ENCODE results near the gene FBXW8. TPM values are rescaled to one million over a fixed set of nuclear protein-coding genes. Genes with fewer than 3 reads are reported as not detected.

FBXW8 gene
- total and polyA plus RNA-seq, 2 donors from 2014 or later = 3.3 to 20.3 TPM

GRCh38 chr12:117026343-117026742 is 115.6 kb downstream of the FBXW8 start:
- DNase-seq = peak in 1 of 5 donors; percentile 75
- H3K27me3 ChIP-seq (ENCODE audit: control insufficient read depth, insufficient read depth, low read length) = no peaks in the 10 kb centered on the region
- no peak overlapping the region for H3K27ac ChIP-seq (ENCODE audit: low read depth in 2 of 2, low read length in 2 of 2)
- no peak overlapping the region for H3K4me3 ChIP-seq (ENCODE audit: low read length in 3 of 3)
- H3K4me1 ChIP-seq (ENCODE audit: control insufficient read depth in 2 of 3, insufficient read depth in 2 of 3, low read depth in 1 of 3, low read length in 3 of 3) = peaks cover 0 to 5% (median 0%) of the 10 kb centered on the region in 3 donors
- TF ChIP-seq, protein P1, sequence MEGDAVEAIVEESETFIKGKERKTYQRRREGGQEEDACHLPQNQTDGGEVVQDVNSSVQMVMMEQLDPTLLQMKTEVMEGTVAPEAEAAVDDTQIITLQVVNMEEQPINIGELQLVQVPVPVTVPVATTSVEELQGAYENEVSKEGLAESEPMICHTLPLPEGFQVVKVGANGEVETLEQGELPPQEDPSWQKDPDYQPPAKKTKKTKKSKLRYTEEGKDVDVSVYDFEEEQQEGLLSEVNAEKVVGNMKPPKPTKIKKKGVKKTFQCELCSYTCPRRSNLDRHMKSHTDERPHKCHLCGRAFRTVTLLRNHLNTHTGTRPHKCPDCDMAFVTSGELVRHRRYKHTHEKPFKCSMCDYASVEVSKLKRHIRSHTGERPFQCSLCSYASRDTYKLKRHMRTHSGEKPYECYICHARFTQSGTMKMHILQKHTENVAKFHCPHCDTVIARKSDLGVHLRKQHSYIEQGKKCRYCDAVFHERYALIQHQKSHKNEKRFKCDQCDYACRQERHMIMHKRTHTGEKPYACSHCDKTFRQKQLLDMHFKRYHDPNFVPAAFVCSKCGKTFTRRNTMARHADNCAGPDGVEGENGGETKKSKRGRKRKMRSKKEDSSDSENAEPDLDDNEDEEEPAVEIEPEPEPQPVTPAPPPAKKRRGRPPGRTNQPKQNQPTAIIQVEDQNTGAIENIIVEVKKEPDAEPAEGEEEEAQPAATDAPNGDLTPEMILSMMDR (IDR thresholded peaks at IDR 0.05; ENCODE audit: borderline replicate concordance, extremely low read depth, insufficient read depth) = no peak
- H3K9ac ChIP-seq (ENCODE audit: low read length in 3 of 3) = no peak overlapping the region
- FAIRE-seq = no peak
- peaks cover 0 to 25% (median 11%) of the 10 kb centered on the region in 3 donors for H3K36me3 ChIP-seq (ENCODE audit: control insufficient read depth in 2 of 3, insufficient read depth in 3 of 3, low read length in 3 of 3)
- H3K9me3 ChIP-seq (ENCODE audit: control insufficient read depth in 2 of 3, insufficient read depth in 1 of 3, low read length in 3 of 3) = no peaks in the 10 kb centered on the region
- intact Hi-C loops (cut with DNase I) = loop anchor here (10.0 kb wide), 2 partner anchors 98 to 128 kb away; no protein-coding TSS in a partner anchor

- Histone ChIP-seq H3K27ac (ENCODE audit: low read depth in 2 of 2, low read length in 2 of 2) (no peak overlapping the region), H3K9ac (ENCODE audit: low read length in 3 of 3) (no peak overlapping the region), H3K4me3 (ENCODE audit: low read length in 3 of 3) (no peak overlapping the region), H3K9me3 (ENCODE audit: control insufficient read depth in 2 of 3, insufficient read depth in 1 of 3, low read length in 3 of 3) (no peaks in the 10 kb centered on the region), H3K36me3 (ENCODE audit: control insufficient read depth in 2 of 3, insufficient read depth in 3 of 3, low read length in 3 of 3) (peaks cover 0 to 25% (median 11%) of the 10 kb centered on the region in 3 donors), H3K27me3 (ENCODE audit: control insufficient read depth, insufficient read depth, low read length) (no peaks in the 10 kb centered on the region), H3K4me1 (ENCODE audit: control insufficient read depth in 2 of 3, insufficient read depth in 2 of 3, low read depth in 1 of 3, low read length in 3 of 3) (peaks cover 0 to 5% (median 0%) of the 10 kb centered on the region in 3 donors)
- peak in 1 of 5 donors; percentile 78 for DNase-seq
- intact Hi-C loops (cut with DNase I) = loop anchor here (10.0 kb wide), 2 partner anchors 98 to 128 kb away; no protein-coding TSS in a partner anchor
- FAIRE-seq = no peak
- TF ChIP-seq, protein P1 (IDR thresholded peaks at IDR 0.05; ENCODE audit: borderline replicate concordance, extremely low read depth, insufficient read depth) = no peak
Measured at GRCh38 chr12:117026921-117027250, 116.1 kb downstream of the FBXW8 start.

DNA sequence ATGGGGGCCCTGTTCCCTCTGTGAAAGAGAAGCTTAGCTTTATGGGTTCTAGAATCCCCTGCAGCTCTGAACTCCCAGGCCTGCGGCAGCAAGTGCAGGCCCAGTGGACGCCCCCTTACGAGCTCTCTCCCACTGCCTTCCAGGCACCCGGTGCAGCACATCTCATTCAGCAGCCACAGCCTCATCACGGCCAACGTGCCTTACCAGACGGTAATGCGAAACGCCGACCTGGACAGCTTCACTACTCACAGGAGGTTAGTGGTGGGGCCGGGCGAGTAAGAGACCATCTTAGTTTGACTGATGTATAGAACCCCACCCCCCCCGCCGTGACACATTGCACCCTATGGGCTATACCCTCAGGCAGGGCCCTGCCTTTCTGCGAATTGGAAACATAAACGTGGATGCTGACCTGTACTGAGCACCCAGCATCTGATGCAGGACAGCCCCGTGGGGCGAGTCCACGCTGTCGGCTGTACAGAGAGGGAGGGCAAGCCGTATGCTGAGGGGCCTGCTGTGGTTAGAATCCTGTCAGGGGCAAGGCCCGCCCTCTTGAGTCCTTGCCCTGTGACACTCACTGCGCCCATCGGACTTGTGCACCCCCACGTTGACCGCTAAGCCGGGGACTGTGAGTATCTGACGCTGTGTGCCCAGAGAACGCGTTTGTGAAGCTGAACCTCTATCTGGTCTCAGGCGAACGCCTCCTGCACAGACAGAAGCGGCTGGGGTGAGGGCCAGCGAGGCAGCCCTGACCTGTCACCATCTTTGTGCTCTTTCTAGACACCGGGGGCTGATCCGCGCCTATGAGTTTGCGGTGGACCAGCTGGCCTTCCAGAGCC is 116.7 kb downstream of the FBXW8 start:
- Histone ChIP-seq H3K4me3 (ENCODE audit: low read length in 3 of 3) (no peak overlapping the region), H3K9me3 (ENCODE audit: control insufficient read depth in 2 of 3, insufficient read depth in 1 of 3, low read length in 3 of 3) (no peaks in the 10 kb centered on the region), H3K27ac (ENCODE audit: low read depth in 2 of 2, low read length in 2 of 2) (no peak overlapping the region), H3K27me3 (ENCODE audit: control insufficient read depth, insufficient read depth, low read length) (no peaks in the 10 kb centered on the region), H3K4me1 (ENCODE audit: control insufficient read depth in 2 of 3, insufficient read depth in 2 of 3, low read depth in 1 of 3, low read length in 3 of 3) (peaks cover 0 to 5% (median 0%) of the 10 kb centered on the region in 3 donors), H3K9ac (ENCODE audit: low read length in 3 of 3) (no peak overlapping the region), H3K36me3 (ENCODE audit: control insufficient read depth in 2 of 3, insufficient read depth in 3 of 3, low read length in 3 of 3) (peaks cover 0 to 25% (median 11%) of the 10 kb centered on the region in 3 donors)
- FAIRE-seq (no peak), DNase-seq (peak in 1 of 5 donors; percentile 69)
- TF ChIP-seq, protein P1 (IDR thresholded peaks at IDR 0.05; ENCODE audit: borderline replicate concordance, extremely low read depth, insufficient read depth) = no peak
- intact Hi-C loops (cut with DNase I) = loop anchor here (10.0 kb wide), 2 partner anchors 97 to 127 kb away; no protein-coding TSS in a partner anchor

Data from kidney (tissue), 14 donors.